Liver (tissue), 9 donors: Measurements from ENCODE around the gene RELA. TPM values are rescaled to one million over a fixed set of nuclear protein-coding genes. Genes with fewer than 3 reads are reported as not detected.
A peak's percentile ranks its signal among the peaks of the same experiment; 100 is the strongest.

Experiments
- DNase-seq: peaks from one replicate; pipeline ENCODE4 v3.0.0-alpha.2; 2017; ENCODE audit warnings: low spot score
- H3K27ac ChIP-seq, 2 donors: one replicate each; pipeline ENCODE4 v1.7.0; 2013; ENCODE audit warnings: inconsistent platforms in 2 of 2, low read length in 2 of 2, control low read depth in 1 of 2, low read depth in 1 of 2, mild to moderate bottlenecking in 1 of 2
- H3K27me3 ChIP-seq, 4 donors: one replicate each; pipeline versions ENCODE4 v1.6.1 to v1.7.0; 2013; ENCODE audit warnings: low read length in 3 of 4, inconsistent platforms in 1 of 4, mild to moderate bottlenecking in 1 of 4, moderate library complexity in 1 of 4; ENCODE audit not compliant: control insufficient read depth in 4 of 4, insufficient read depth in 4 of 4
- H3K36me3 ChIP-seq, 4 donors: one replicate each; pipeline versions ENCODE4 v1.6.1 to v1.7.0; 2013; ENCODE audit warnings: low read length in 3 of 4, mild to moderate bottlenecking in 3 of 4, low read depth in 1 of 4, moderate library complexity in 1 of 4; ENCODE audit not compliant: control insufficient read depth in 4 of 4, insufficient read depth in 3 of 4
- H3K4me1 ChIP-seq, 4 donors: one replicate each; pipeline versions ENCODE4 v1.6.1 to v1.7.0; 2013; ENCODE audit warnings: low read length in 3 of 4, mild to moderate bottlenecking in 3 of 4, moderate library complexity in 1 of 4; ENCODE audit not compliant: control insufficient read depth in 4 of 4, insufficient read depth in 4 of 4
- H3K4me3 ChIP-seq, 3 donors: one replicate each; pipeline versions ENCODE4 v1.6.1 to v1.7.0; 2013; ENCODE audit warnings: low read length in 3 of 3, control low read depth in 1 of 3, low read depth in 1 of 3, mild to moderate bottlenecking in 1 of 3
- H3K9ac ChIP-seq, 2 donors: one replicate each; pipeline ENCODE4 v1.7.0; 2013; ENCODE audit warnings: low read length in 2 of 2, mild to moderate bottlenecking in 2 of 2, moderate library complexity in 2 of 2, control low read depth in 1 of 2, low read depth in 1 of 2
- H3K9me3 ChIP-seq, 4 donors: one replicate each; pipeline versions ENCODE4 v1.6.1 to v1.7.0; 2013; ENCODE audit warnings: low read length in 3 of 4; ENCODE audit not compliant: control insufficient read depth in 4 of 4
- EGR1 ChIP-seq, 2 donors: IDR thresholded peaks; 2 replicates each; pipeline ENCODE4 v1.6.1; 2016 to 2018; ENCODE audit warnings: antibody characterized with exemption in 2 of 2, low read depth in 2 of 2
- FOXA1 ChIP-seq: IDR thresholded peaks from 2 replicates; pipeline ENCODE4 v1.6.1; 2016; ENCODE audit warnings: antibody characterized with exemption
- FOXA2 ChIP-seq: IDR thresholded peaks from 2 replicates; pipeline ENCODE4 v1.6.1; 2016; ENCODE audit warnings: antibody characterized with exemption
- GABPA ChIP-seq, 2 donors: IDR thresholded peaks in 1 of 2; conservative IDR thresholded peaks in 1 of 2; 2 replicates each; pipeline ENCODE4 v1.6.1; 2016; ENCODE audit warnings: antibody characterized with exemption in 2 of 2, mild to moderate bottlenecking in 1 of 2, moderate library complexity in 1 of 2
- HNF4A ChIP-seq, 2 donors: conservative IDR thresholded peaks; 2 replicates each; pipeline ENCODE4 v1.6.1; 2016; ENCODE audit warnings: antibody characterized with exemption in 2 of 2, mild to moderate bottlenecking in 2 of 2
- HNF4G ChIP-seq: IDR thresholded peaks from 2 replicates; pipeline ENCODE4 v1.6.1; 2016; ENCODE audit warnings: antibody characterized with exemption
- JUND ChIP-seq, 2 donors: IDR thresholded peaks; 2 replicates each; pipeline ENCODE4 v1.6.1; 2016; ENCODE audit warnings: antibody characterized with exemption in 2 of 2
- NR2F2 ChIP-seq: IDR thresholded peaks from 2 replicates; pipeline ENCODE4 v1.6.1; 2016; ENCODE audit warnings: antibody characterized with exemption
- RAD21 ChIP-seq, 2 donors: IDR thresholded peaks; 2 replicates each; pipeline ENCODE4 v1.6.1; 2016; ENCODE audit warnings: antibody characterized with exemption in 2 of 2, mild to moderate bottlenecking in 2 of 2
- RXRA ChIP-seq, 2 donors: IDR thresholded peaks; 2 replicates each; pipeline ENCODE4 v1.6.1; 2017 to 2018; ENCODE audit warnings: antibody characterized with exemption in 2 of 2, mild to moderate bottlenecking in 1 of 2
- SP1 ChIP-seq: IDR thresholded peaks from 2 replicates; pipeline ENCODE4 v1.6.1; 2018; ENCODE audit warnings: antibody characterized with exemption, mild to moderate bottlenecking
- TAF1 ChIP-seq: conservative IDR thresholded peaks from 2 replicates; pipeline ENCODE4 v1.6.1; 2016; ENCODE audit warnings: antibody characterized with exemption, mild to moderate bottlenecking
- YY1 ChIP-seq: IDR thresholded peaks from 2 replicates; pipeline ENCODE4 v1.6.1; 2016; ENCODE audit warnings: antibody characterized with exemption, mild to moderate bottlenecking
- WGBS: extraction: QIAGEN DNeasy Blood & Tissue Kit; methylation state at CpG from one replicate; pipeline ENCODE4 v1.1.7; 2013; 5-methylcytosine and 5-hydroxymethylcytosine counted together
- polyA plus RNA-seq, 2 donors: library from polyadenylated mRNA; stranded (reverse) in 1 of 2; unstranded in 1 of 2; fragments of 200-250 nt in 1 of 2; fragments of >200 nt in 1 of 2; fragmentation: Nextera tagmentation in 1 of 2; extraction: Ambion mirVana in 1 of 2; gene quantifications; one replicate each; pipeline versions ENCODE4 v1.2.1 to v1.2.3, GENCODE V29; 2013 to 2015
- total RNA-seq, 2 donors: library from RNA; depleted of rRNA; stranded (reverse); fragments of >200 nt; gene quantifications; one replicate each; pipeline ENCODE4 v1.2.3, GENCODE V29; 2014
- TF ChIP-seq, protein P1 (sequence below): IDR thresholded peaks from 2 replicates; pipeline ENCODE4 v1.6.1; 2016; ENCODE audit warnings: antibody characterized with exemption
- TF ChIP-seq, protein P2 (sequence below): IDR thresholded peaks from 2 replicates; pipeline ENCODE4 v1.6.1; 2016; ENCODE audit warnings: antibody characterized with exemption
- TF ChIP-seq, protein P3 (sequence below): IDR thresholded peaks from 2 replicates; pipeline ENCODE4 v1.6.1; 2016; ENCODE audit warnings: antibody characterized with exemption
- TF ChIP-seq, protein P4 (sequence below): IDR thresholded peaks from 2 replicates; pipeline ENCODE4 v1.6.1; 2016; ENCODE audit warnings: antibody characterized with exemption, mild to moderate bottlenecking
- TF ChIP-seq, protein P5 (sequence below): fragments of 150-350 bp; IDR thresholded peaks from 2 replicates; pipeline ENCODE4 v1.5.1; 2017; ENCODE audit warnings: improper control_type of control experiment, low read depth, low read length; ENCODE audit not compliant: missing input control
- donor health status: healthy.
- donor health status: healthy.
- donor health status: healthy.
- donor health status: healthy.
- donor health status: healthy.

Gene RELA
- total and polyA plus RNA-seq, 4 donors, result 11.1 to 30.7 (median 22.0) TPM

DNA sequence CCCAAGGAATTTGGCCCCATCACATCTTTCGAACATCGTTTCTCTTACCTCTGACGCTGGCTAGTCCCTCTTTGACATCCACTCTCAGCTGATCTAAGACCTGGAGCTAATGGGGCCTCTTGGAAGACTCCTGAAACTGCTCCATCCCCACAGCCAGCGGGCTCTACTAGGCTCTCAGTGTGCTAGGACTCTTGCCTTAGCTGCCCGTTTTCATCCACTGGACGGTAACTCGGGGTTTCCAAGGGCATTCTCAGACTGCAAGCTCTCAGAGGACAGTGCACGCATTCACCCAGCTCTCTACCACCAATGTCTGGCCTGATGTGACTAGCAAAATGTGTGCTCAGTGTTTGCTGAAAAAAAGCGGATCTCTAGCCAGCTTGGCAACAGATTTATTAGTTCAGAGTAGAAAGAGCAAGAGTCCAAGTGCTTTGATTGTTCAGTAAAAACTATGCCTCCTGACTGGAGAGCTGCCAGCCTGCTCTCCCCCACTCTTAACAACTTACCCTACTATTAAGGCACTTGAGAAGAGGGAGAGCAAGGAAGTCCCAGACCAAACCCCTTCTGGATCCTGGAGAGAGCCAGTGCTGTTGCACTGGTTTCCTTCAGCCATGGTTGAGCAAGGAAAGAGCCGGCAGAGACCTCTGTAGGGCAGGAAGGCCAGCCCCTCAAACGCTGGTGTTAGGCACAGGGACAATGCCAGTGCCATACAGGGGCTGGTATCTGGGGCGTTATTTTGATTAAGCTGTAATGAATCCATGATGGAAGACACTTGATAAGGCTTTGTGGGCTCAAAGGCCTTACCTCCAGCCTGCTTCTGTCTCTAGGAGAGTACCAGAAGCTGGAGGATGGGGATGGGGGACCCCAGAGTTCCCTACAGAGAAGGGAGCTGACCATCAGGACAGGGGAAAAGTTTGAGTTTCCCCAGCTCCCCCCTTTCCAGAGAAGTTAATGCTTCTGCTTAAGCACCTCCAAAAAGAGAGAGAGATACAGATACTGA, 9.2 kb downstream of the RELA start:
- peaks cover 22 to 62% (median 46%) of the 10 kb centered on the region in 4 donors for H3K4me1 ChIP-seq
- peak overlapping the region; percentile 75 to 97 for H3K9ac ChIP-seq
- no peak for DNase-seq
- peak overlapping the region; percentile 56 to 72 (median 60) for H3K4me3 ChIP-seq
- H3K27ac ChIP-seq, result peak overlapping the region; percentile 98
- H3K9me3 ChIP-seq, result no peaks in the 10 kb centered on the region
- WGBS, result 20% methylated on average over 12 of the region's 12 CpGs
- H3K27me3 ChIP-seq, result no peaks in the 10 kb centered on the region
- peaks cover 21 to 46% (median 32%) of the 10 kb centered on the region in 4 donors for H3K36me3 ChIP-seq
- peak; percentile 94 for TF ChIP-seq TAF1
- peak; percentile 90 for TF ChIP-seq SP1
- peak; percentile 43 to 80 for TF ChIP-seq RXRA (IDR thresholded peaks at IDR 0.05)
- TF ChIP-seq, protein P1, sequence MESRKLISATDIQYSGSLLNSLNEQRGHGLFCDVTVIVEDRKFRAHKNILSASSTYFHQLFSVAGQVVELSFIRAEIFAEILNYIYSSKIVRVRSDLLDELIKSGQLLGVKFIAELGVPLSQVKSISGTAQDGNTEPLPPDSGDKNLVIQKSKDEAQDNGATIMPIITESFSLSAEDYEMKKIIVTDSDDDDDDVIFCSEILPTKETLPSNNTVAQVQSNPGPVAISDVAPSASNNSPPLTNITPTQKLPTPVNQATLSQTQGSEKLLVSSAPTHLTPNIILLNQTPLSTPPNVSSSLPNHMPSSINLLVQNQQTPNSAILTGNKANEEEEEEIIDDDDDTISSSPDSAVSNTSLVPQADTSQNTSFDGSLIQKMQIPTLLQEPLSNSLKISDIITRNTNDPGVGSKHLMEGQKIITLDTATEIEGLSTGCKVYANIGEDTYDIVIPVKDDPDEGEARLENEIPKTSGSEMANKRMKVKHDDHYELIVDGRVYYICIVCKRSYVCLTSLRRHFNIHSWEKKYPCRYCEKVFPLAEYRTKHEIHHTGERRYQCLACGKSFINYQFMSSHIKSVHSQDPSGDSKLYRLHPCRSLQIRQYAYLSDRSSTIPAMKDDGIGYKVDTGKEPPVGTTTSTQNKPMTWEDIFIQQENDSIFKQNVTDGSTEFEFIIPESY, result peak; percentile 63
- peak in 1 of 2 donors; percentile 28 for TF ChIP-seq EGR1 (IDR thresholded peaks at IDR 0.05; ENCODE audit: low read depth in 2 of 2)
- peak; percentile 41 for TF ChIP-seq YY1
- TF ChIP-seq, protein P2, sequence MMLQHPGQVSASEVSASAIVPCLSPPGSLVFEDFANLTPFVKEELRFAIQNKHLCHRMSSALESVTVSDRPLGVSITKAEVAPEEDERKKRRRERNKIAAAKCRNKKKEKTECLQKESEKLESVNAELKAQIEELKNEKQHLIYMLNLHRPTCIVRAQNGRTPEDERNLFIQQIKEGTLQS, result peak; percentile 41
- TF ChIP-seq, protein P3, sequence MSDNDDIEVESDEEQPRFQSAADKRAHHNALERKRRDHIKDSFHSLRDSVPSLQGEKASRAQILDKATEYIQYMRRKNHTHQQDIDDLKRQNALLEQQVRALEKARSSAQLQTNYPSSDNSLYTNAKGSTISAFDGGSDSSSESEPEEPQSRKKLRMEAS, result peak; percentile 58
- peak in 1 of 2 donors; percentile 42 for TF ChIP-seq JUND (IDR thresholded peaks at IDR 0.05)
- peak; percentile 71 for TF ChIP-seq HNF4G
- no peak for TF ChIP-seq GABPA (IDR thresholded peaks at IDR 0.05 in 1 of 2, conservative IDR thresholded peaks at IDR 0.05 in 1 of 2)
- TF ChIP-seq, protein P4, sequence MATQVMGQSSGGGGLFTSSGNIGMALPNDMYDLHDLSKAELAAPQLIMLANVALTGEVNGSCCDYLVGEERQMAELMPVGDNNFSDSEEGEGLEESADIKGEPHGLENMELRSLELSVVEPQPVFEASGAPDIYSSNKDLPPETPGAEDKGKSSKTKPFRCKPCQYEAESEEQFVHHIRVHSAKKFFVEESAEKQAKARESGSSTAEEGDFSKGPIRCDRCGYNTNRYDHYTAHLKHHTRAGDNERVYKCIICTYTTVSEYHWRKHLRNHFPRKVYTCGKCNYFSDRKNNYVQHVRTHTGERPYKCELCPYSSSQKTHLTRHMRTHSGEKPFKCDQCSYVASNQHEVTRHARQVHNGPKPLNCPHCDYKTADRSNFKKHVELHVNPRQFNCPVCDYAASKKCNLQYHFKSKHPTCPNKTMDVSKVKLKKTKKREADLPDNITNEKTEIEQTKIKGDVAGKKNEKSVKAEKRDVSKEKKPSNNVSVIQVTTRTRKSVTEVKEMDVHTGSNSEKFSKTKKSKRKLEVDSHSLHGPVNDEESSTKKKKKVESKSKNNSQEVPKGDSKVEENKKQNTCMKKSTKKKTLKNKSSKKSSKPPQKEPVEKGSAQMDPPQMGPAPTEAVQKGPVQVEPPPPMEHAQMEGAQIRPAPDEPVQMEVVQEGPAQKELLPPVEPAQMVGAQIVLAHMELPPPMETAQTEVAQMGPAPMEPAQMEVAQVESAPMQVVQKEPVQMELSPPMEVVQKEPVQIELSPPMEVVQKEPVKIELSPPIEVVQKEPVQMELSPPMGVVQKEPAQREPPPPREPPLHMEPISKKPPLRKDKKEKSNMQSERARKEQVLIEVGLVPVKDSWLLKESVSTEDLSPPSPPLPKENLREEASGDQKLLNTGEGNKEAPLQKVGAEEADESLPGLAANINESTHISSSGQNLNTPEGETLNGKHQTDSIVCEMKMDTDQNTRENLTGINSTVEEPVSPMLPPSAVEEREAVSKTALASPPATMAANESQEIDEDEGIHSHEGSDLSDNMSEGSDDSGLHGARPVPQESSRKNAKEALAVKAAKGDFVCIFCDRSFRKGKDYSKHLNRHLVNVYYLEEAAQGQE, result peak; percentile 88
- TF ChIP-seq, protein P5, sequence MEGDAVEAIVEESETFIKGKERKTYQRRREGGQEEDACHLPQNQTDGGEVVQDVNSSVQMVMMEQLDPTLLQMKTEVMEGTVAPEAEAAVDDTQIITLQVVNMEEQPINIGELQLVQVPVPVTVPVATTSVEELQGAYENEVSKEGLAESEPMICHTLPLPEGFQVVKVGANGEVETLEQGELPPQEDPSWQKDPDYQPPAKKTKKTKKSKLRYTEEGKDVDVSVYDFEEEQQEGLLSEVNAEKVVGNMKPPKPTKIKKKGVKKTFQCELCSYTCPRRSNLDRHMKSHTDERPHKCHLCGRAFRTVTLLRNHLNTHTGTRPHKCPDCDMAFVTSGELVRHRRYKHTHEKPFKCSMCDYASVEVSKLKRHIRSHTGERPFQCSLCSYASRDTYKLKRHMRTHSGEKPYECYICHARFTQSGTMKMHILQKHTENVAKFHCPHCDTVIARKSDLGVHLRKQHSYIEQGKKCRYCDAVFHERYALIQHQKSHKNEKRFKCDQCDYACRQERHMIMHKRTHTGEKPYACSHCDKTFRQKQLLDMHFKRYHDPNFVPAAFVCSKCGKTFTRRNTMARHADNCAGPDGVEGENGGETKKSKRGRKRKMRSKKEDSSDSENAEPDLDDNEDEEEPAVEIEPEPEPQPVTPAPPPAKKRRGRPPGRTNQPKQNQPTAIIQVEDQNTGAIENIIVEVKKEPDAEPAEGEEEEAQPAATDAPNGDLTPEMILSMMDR, result no peak
- TF ChIP-seq FOXA1, result peak; percentile 0
- peak; percentile 12 to 46 for TF ChIP-seq RAD21 (IDR thresholded peaks at IDR 0.05)
- TF ChIP-seq FOXA2, result peak; percentile 42
- TF ChIP-seq HNF4A (conservative IDR thresholded peaks at IDR 0.05), result peak; percentile 95 to 96
- TF ChIP-seq NR2F2, result no peak
